HG02840 (cell line): ENCODE measurements around the gene KISS1R.

Experiments used
- ATAC-seq: cut with Tn5 transposase; IDR thresholded peaks from one replicate; pipeline ENCODE4 v1.9.1; 2021; ENCODE audit warnings: mild to moderate bottlenecking, moderate library complexity, moderate number of reproducible peaks; ENCODE audit not compliant: unreplicated experiment, low FRiP score

The KISS1R gene

DNA sequence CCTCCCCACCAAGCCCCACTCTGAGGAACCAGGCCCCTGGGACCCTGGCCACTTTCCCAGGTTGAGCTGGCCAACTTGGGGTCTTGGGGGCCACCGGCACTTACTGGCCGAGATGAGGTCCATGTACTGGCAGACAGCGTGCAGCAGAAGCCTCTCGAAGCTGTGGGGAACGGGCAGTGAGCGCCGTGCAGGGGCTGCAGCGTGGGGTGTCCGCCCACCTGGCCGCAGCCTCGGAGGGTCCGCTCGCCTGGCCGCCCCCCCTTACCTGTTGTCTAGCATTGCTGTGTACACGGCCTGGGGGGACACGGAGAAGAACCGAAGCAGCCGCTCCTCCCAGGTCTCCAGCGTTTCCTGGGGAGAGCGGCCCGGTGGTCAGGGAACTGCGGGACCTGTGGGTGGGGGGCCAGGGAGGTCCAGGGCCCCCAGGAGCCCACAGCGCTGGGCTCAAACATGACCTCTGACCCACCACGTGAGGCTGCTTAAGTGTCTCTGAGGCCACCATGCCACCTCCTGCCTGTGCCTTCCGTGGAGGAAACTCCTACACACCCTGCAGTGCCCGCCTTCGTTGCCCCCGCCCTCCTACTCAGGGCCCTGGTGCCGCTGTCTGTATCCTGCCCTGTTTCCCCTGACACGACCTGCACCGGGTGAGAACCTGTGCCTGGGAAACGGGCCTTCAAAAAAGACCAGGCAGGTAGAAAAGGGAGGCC lies 17.6 kb upstream of the KISS1R start:
- ATAC-seq = no peak

GRCh38 chr19:900043-900301 lies 17.2 kb upstream of the KISS1R start:
- ATAC-seq = no peak

DNA sequence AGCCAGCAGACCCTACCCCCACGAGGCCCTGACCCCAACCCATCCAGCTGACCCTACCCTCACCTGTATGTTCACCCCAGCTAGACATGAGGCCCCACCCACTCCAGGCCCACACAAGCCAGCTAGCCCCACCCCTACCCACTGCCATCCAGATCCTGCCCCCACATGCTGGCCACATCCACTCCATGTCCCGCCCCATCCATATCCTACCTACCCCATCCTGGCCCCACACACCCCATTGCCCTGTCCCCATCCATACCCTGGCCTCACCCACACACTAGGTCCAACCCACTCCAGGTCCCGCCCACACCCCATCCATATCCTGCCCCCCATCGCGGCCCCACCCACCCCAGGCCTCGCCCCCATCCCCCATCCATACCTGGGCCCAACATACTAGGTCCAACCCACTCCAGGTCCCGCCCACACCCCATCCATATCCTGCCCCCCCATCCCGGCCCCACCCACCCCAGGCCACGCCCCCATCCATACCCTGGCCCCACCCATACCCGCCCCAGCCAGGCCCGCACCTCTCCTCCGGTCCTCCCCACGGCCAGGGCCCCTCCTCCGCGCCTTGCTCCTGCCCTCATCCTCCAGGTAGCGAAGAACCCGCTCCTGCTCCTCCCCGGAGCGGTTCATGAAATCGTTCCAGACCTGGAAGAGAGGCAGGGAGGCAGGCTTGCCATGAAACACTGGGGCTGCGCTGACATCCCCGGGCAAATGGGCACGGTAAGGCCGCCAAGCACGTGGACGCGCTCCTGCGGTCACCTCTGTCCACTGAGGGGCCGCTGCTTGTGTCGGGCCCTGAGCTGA lies 16.6 kb upstream of the KISS1R start:
- ATAC-seq = no peak

- ATAC-seq = no peak
Observed at GRCh38 chr19:901216-902092, 15.7 kb upstream of the KISS1R start.

- no peak for ATAC-seq
Observed at GRCh38 chr19:902093-902370, 15.1 kb upstream of the KISS1R start.

DNA sequence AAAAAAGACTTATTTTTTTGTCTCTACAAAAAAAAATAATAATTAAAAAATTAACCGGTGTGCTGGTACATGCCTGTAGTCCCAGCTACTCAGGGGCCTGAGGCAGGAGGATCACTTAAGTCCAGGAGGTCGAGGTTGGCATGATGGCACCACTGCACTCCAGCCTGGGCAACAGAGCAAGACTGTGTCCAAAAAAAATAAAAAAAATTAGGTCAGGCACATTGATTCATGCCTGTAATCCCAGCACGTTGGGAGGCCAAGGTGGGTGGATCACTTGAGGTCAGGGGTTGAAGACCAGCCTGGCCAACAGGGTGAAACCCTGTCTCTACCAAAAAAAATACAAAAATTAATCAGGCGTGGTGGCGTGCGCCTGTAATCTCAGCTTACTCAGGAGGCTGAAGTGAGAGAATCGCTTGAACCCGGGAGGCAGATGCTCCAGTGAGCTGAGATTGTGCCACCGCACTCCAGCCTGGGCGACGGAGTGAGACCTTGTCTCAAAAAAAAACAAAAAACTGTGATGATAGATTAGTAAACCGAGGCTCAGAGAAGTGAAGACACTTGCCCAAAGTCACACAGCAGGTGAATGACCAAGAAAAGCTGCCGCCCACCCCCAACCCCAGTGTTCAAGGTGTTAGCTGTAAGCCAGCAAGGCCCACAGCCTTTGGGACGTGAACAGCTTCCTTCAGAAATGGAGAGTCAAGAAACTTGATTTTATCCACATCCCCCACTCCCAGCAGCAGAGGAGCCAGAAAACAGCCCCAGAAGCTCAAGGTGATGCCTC lies 14.5 kb upstream of the KISS1R start:
- no peak for ATAC-seq

GRCh38 chr19:903266-903797 lies 13.8 kb upstream of the KISS1R start:
- ATAC-seq = no peak

- ATAC-seq = no peak
Observed at GRCh38 chr19:904545-904944, 12.6 kb upstream of the KISS1R start.

DNA sequence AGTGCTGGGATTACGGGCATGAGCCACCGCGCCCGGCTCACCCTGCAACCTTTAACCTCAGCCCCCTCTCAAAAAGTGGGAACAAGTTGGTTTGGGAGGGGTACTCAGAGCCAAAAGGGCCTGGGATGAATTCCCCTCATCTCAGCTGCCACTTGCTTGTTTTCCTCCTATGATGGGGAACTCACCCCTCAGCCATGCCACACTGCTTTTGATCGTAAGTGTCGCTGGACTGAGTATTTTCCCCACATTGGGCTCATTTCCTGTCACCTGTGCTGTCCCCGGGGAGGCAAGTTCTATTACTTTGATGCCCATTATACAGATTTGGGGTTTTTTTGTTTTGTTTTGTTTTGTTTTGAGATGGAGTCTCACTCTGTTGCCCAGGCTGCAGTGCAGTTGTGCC lies 10.7 kb upstream of the KISS1R start:
- no peak for ATAC-seq

- ATAC-seq = no peak
Observed at GRCh38 chr19:907183-907853, 9.8 kb upstream of the KISS1R start.

DNA sequence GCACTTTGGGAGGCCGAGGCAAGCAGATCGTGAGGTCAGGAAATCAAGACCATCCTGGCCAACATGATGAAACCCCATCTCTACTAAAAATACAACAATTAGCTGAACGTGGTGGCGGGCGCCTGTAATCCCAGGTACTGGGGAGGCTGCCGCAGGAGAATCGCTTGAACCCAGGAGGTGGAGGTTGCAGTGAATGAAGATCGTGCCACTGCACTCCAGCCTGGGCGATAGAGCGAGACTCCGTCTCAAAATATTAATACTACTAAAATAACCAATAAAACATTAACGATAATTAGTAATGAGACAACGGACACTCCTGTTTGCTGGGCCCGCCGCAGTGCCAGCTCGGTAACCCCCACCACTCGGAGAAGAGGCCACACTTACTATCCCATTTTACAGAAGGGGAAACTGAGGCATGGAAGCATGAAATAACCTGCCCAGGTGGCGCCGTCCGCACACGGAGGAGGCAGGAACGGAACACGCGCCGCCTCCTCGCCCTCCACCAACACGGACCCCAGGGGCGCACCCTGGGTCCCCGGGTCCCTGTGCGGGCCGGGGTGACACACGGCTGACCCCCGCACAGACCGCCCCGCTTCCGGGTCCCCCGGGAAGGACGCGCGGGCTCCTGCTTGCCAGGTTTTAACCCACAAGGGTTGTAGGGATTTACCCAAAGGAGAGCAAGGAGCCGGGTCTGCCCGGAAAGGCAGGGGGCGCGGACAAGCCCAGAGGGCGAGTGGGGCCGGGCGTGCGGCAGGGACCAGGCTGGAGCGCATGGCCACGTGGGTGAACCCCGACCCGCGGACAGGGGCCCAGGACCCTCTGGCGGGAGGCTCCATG lies 5.7 kb upstream of the KISS1R start:
- ATAC-seq = no peak

DNA sequence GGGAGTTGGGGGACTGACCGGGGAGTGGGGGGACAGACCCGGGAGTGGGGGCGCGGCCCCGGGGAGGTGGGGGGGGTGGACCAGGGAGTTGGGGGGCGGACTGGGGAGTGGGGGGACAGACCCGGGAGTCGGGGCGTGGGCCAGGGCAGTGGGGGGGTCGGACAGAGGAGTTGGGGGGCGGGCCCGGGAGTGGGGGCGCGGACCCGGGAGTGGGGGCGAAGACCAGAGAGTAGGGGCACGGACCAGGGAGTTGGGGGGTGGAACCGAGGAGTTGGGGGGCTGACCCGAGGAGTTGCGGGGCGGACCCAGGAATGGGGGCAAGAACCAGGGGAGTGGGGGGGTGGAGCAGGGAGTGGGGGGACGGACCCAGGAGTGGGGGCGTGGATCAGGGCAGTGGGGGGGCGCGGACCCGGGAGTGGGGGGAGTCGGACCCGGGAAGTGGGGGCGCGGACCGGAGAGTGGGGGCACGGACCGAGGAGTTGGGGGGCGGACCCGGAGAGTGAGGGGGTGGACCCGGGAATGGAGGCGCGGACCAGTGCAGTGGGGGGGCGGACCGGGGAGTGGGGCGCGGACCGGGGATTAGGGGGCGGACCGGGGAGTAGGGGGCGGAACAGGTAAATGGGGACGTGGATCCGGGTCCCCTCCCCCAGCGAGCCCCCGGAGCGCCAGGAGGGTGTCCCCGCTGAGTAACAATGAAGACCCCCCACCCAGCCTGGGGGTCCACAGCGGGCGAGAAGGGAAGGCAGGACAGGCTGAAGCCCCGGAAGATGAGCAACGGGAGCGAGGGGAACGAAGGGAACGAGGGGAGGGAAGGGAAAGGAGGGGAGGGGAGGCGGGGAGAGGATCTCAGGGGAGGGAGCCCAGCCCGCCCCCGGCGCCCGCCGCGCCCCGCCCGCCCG lies 4.7 kb upstream of the KISS1R start:
- ATAC-seq = no peak

- ATAC-seq = no peak
Observed at GRCh38 chr19:913080-913748, 3.9 kb upstream of the KISS1R start, which contains the start of gene R3HDM4. TSS of gene R3HDM4 (minus strand) at chr19:913219. CDS start at chr19:913157, 62 bp downstream.

- ATAC-seq = no peak
Observed at GRCh38 chr19:916645-917322, 349 bp upstream of the KISS1R start.

DNA sequence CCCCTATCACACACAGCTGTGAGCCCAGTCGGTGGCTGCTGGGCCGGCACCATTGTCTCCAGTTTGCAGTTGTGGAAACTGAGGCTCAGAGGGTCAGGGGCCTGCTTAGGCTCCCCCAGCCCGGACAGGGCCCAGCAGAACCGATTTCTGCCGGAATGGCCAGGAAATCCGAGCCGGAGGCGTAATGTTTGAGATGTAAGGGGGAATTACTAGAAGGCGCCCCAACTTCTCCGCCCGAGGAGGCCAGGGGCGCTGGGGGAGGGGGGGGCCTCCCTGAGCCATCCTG lies 962 bp downstream of the KISS1R start:
- no peak for ATAC-seq

- no peak for ATAC-seq
Observed at GRCh38 chr19:918481-919198, 1.5 kb downstream of the KISS1R start.
